Esophagus squamous epithelium (tissue), 5 donors: ENCODE results near the gene GPR157. TPM values are rescaled to one million over a fixed set of nuclear protein-coding genes. Genes with fewer than 3 reads are reported as not detected.
A peak's percentile ranks its signal among the peaks of the same experiment; 100 is the strongest.
"Not testable (repeated sequence)": the region's sequence is repeated elsewhere in the genome, so short reads cannot be mapped to it uniquely, and the experiment has no call there.

Experiments
- DNase-seq: peaks from one replicate; lab custom pipeline; 2025; lab: John Stamatoyannopoulos, UW
- H3K27ac ChIP-seq, 4 donors: fragments of 200-600 bp; sonication (generic); one replicate each; pipeline ENCODE4 v1.5.1; 2016 to 2019; ENCODE audit warnings: mild to moderate bottlenecking in 1 of 4
- H3K27me3 ChIP-seq, 4 donors: fragments of 200-600 bp; sonication (generic); 1 replicate in 3 of 4; 2 replicates in 1 of 4; pipeline versions ENCODE4 v1.5.1 to v1.6.0; 2017 to 2021; ENCODE audit warnings: antibody characterized with exemption in 1 of 4
- H3K36me3 ChIP-seq, 3 donors: fragments of 200-600 bp; sonication (generic); one replicate each; pipeline ENCODE4 v1.5.1; 2016 to 2019
- H3K4me1 ChIP-seq, 3 donors: fragments of 200-600 bp; sonication (generic); one replicate each; pipeline ENCODE4 v1.5.1; 2017 to 2019
- H3K4me3 ChIP-seq, 4 donors: fragments of 200-600 bp; sonication (generic); 1 replicate in 3 of 4; 2 replicates in 1 of 4; pipeline ENCODE4 v1.5.1; 2016 to 2019; ENCODE audit warnings: mild to moderate bottlenecking in 2 of 4, moderate library complexity in 1 of 4
- H3K9me3 ChIP-seq, 3 donors: fragments of 200-600 bp; sonication (generic); one replicate each; pipeline ENCODE4 v1.5.1; 2016 to 2019
- POLR2A ChIP-seq, 4 donors: fragments of 450-650 bp; IDR thresholded peaks; one replicate each; pipeline ENCODE4 v1.6.1; 2017; ENCODE audit warnings: antibody characterized with exemption in 4 of 4, mild to moderate bottlenecking in 4 of 4, moderate library complexity in 3 of 4
- WGBS, 2 donors: methylation state at CpG; one replicate each; pipeline ENCODE4 v1.1.5; 2018; 5-methylcytosine and 5-hydroxymethylcytosine counted together
- intact Hi-C: fragments of 100-400 bp; cut with DNase I; formaldehyde crosslinking; loops from one replicate; pipeline ENCODE4 v1.15.0; 2022
- total RNA-seq, 4 donors: library from RNA; depleted of rRNA; stranded (reverse); fragments of >200 nt; gene quantifications; one replicate each; pipeline ENCODE4 v1.1.0, GENCODE V29; 2016
- TF ChIP-seq, protein P1 (sequence below), 6 experiments: fragments of 450-650 bp in 4 of 6; fragments of 200-600 bp in 2 of 6; sonication (generic) in 2 of 6; IDR thresholded peaks; one replicate each; pipeline ENCODE4 v1.5.1; 2016 to 2019; ENCODE audit warnings: antibody characterized with exemption in 6 of 6, mild to moderate bottlenecking in 4 of 6, moderate library complexity in 4 of 6
- donor health status: DM: yes; HTN: yes; CAD: no.

The GPR157 gene
- total RNA-seq, 4 donors from 2014 or later = 28.5 to 57.4 (median 30.2) TPM

GRCh38 chr1:9125325-9125724 lies 3.6 kb downstream of the GPR157 start:
- DNase-seq = no peak
- no peaks in the 10 kb centered on the region for H3K27me3 ChIP-seq
- intact Hi-C loops = no loop called here
- 78 to 95% methylated on average over 4 of the region's 4 CpGs for WGBS, 2 donors
- H3K27ac ChIP-seq = peak overlapping the region; percentile 14 to 97 (median 79)
- H3K4me1 ChIP-seq = peaks cover 15 to 89% (median 27%) of the 10 kb centered on the region in 3 donors
- no peaks in the 10 kb centered on the region for H3K9me3 ChIP-seq
- H3K4me3 ChIP-seq = peak overlapping the region in 1 of 4 donors; percentile 82
- TF ChIP-seq POLR2A (IDR thresholded peaks at IDR 0.05) = no peak
- TF ChIP-seq, protein P1, sequence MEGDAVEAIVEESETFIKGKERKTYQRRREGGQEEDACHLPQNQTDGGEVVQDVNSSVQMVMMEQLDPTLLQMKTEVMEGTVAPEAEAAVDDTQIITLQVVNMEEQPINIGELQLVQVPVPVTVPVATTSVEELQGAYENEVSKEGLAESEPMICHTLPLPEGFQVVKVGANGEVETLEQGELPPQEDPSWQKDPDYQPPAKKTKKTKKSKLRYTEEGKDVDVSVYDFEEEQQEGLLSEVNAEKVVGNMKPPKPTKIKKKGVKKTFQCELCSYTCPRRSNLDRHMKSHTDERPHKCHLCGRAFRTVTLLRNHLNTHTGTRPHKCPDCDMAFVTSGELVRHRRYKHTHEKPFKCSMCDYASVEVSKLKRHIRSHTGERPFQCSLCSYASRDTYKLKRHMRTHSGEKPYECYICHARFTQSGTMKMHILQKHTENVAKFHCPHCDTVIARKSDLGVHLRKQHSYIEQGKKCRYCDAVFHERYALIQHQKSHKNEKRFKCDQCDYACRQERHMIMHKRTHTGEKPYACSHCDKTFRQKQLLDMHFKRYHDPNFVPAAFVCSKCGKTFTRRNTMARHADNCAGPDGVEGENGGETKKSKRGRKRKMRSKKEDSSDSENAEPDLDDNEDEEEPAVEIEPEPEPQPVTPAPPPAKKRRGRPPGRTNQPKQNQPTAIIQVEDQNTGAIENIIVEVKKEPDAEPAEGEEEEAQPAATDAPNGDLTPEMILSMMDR (IDR thresholded peaks at IDR 0.05) = no peak
- H3K36me3 ChIP-seq = peaks cover 0 to 15% (median 0%) of the 10 kb centered on the region in 3 donors

DNA sequence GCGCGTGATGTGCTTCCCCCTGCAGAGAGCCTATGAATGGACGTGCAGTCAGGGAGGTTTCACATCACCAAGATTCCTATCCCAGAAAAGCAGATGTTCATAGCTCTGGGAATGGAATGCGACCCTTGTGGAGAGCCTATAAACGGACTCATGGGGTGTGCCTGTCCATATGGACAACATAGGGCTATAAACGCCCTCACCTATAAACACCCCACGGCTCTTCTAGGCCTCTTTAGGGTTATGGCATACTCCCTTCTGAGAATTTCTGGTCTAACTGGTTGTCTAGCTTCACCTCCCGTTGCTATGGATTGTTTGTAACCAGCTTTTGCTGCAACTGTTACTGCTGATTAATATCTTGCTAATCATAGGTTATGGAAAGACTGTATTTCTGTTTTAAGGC lies 4.5 kb downstream of the GPR157 start:
- H3K27me3 ChIP-seq, H3K4me3 ChIP-seq, intact Hi-C loops, DNase-seq, H3K9me3 ChIP-seq: not testable (repeated sequence)
- H3K36me3 ChIP-seq = peaks cover 0 to 23% (median 3%) of the 10 kb centered on the region in 3 donors
- H3K27ac ChIP-seq = peak overlapping the region in 3 of 4 donors; percentile 39 to 97 (median 89)
- WGBS, 2 donors = 39 to 64% methylated on average over 5 to 7 of the region's 8 CpGs
- H3K4me1 ChIP-seq = peaks cover 11 to 87% (median 24%) of the 10 kb centered on the region in 3 donors

- H3K4me3 ChIP-seq, H3K27me3 ChIP-seq, H3K9me3 ChIP-seq, intact Hi-C loops, DNase-seq: not testable (repeated sequence)
- Histone ChIP-seq H3K36me3 (peaks cover 0 to 30% (median 6%) of the 10 kb centered on the region in 3 donors), H3K27ac (peak overlapping the region; percentile 39 to 97 (median 74)), H3K4me1 (peaks cover 11 to 92% (median 24%) of the 10 kb centered on the region in 3 donors)
- WGBS, 2 donors = 93 to 97% methylated on average over 2 of the region's 2 CpGs
Observed at GRCh38 chr1:9123665-9124064, 5.2 kb downstream of the GPR157 start.

DNA sequence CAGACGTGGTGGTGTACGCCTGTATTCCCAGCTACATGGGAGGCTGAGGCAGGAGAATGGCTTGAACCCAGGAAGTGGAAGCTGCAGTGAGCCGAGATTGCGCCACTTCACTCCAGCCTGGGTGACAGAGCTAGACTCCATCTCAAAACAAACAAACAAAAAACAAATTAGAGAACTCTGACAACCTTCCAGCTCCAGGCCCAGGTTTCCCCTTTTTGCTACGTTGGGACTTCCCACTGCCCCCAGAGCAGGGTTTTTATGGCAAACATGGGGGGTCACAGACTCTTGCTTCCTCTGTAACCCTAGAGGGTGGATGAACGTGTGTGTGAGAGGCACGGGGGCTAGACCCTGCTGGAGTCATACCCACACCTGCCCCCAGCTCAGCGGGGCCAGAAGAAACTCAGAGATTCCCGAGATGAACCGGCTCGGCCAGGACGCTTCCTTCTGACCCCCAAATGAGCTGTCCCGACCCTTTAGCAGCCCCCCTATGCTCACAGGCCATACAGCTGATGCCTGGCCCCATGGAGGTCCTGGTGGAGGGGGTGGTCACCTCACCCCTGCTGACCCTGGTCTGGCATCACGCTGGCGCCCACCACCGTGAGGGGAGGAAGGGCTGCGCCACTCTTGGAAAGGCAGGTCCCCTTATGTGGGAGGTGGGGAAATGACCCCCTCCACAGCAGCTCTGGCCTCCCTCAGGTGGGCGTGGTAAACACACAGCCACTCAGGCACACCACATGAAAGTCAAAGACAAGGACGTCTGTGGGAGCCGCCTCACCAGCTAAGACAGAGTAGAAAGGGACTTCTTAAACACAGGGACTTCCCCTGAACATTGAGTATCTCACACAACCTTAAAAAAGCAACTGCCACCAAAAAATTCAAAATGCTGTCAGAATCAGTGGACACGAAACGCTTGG lies 7.1 kb downstream of the GPR157 start:
- intact Hi-C loops = no loop called here
- DNase-seq = no peak
- H3K9me3 ChIP-seq = no peaks in the 10 kb centered on the region
- no peaks in the 10 kb centered on the region for H3K27me3 ChIP-seq
- TF ChIP-seq, protein P1 (IDR thresholded peaks at IDR 0.05) = no peak
- TF ChIP-seq POLR2A (IDR thresholded peaks at IDR 0.05) = no peak
- peaks cover 9 to 89% (median 10%) of the 10 kb centered on the region in 3 donors for H3K4me1 ChIP-seq
- no peak overlapping the region for H3K4me3 ChIP-seq
- peak overlapping the region in 3 of 4 donors; percentile 1 to 54 (median 45) for H3K27ac ChIP-seq
- peaks cover 0 to 50% (median 6%) of the 10 kb centered on the region in 3 donors for H3K36me3 ChIP-seq
- 76 to 97% methylated on average over 7 to 14 of the region's 22 CpGs for WGBS, 2 donors

GRCh38 chr1:9120312-9120958 lies 8.5 kb downstream of the GPR157 start:
- 86% methylated on average over 8 to 9 of the region's 9 CpGs for WGBS, 2 donors
- Histone ChIP-seq H3K4me3 (no peak overlapping the region), H3K4me1 (peaks cover 13 to 86% (median 15%) of the 10 kb centered on the region in 3 donors), H3K9me3 (no peaks in the 10 kb centered on the region), H3K36me3 (peaks cover 0 to 51% (median 6%) of the 10 kb centered on the region in 3 donors), H3K27ac (no peak overlapping the region), H3K27me3 (no peaks in the 10 kb centered on the region)
- TF ChIP-seq, protein P1 (IDR thresholded peaks at IDR 0.05) = no peak
- no peak for TF ChIP-seq POLR2A (IDR thresholded peaks at IDR 0.05)
- intact Hi-C loops = no loop called here
- no peak for DNase-seq
